Erythroblast (primary cell): Measurements from ENCODE around the gene GLIS1.

ENCODE experiments used
- GATA1 ChIP-seq: IDR thresholded peaks from 2 replicates; pipeline ENCODE4 v1.6.1; 2011; ENCODE audit warnings: low read depth, mild to moderate bottlenecking, control low read depth, low read length, moderate library complexity
- POLR2A ChIP-seq: IDR thresholded peaks from 2 replicates; pipeline ENCODE4 v1.6.1; 2011; ENCODE audit warnings: mild to moderate bottlenecking, low read length

- TF ChIP-seq POLR2A, result no peak
- TF ChIP-seq GATA1, result no peak
Measured at GRCh38 chr1:53572065-53572814, 166.7 kb downstream of the GLIS1 start.
